DMS 273 (cell line): Measurements from ENCODE around the gene SKP1.
A peak's percentile ranks its signal among the peaks of the same experiment; 100 is the strongest.

Experiments
- DNase-seq: peaks from one replicate; lab custom pipeline; 2025; ENCODE audit not compliant: unreplicated experiment; lab: John Stamatoyannopoulos, UW

SKP1 gene

GRCh38 chr5:134113902-134114875, 62.6 kb downstream of the SKP1 start, which contains the start of gene TCF7:
TSS of gene TCF7 (plus strand) at chr5:134114681. CDS start at chr5:134114907, 226 bp downstream.
- DNase-seq = peak; percentile 94

- no peak for DNase-seq
These were observed 63.3 kb downstream of the SKP1 start for GRCh38 chr5:134113363-134113889.

GRCh38 chr5:134112726-134113362, 63.9 kb downstream of the SKP1 start:
- DNase-seq = no peak

- DNase-seq = peak; percentile 38
These were observed 64.8 kb downstream of the SKP1 start for GRCh38 chr5:134111741-134112647.

GRCh38 chr5:134110382-134110781, 66.4 kb downstream of the SKP1 start:
- peak; percentile 67 for DNase-seq

GRCh38 chr5:134107779-134108178, 69.0 kb downstream of the SKP1 start:
- no peak for DNase-seq

- no peak for DNase-seq
These were observed 69.6 kb downstream of the SKP1 start for GRCh38 chr5:134106991-134107701.

GRCh38 chr5:134103998-134104654, 72.6 kb downstream of the SKP1 start:
- no peak for DNase-seq

GRCh38 chr5:134103397-134103796, 73.4 kb downstream of the SKP1 start:
- DNase-seq = no peak

- peak; percentile 86 for DNase-seq
These were observed 74.9 kb downstream of the SKP1 start for GRCh38 chr5:134101686-134102439.

- no peak for DNase-seq
These were observed 76.3 kb downstream of the SKP1 start for GRCh38 chr5:134100283-134101091.

- no peak for DNase-seq
These were observed 76.8 kb downstream of the SKP1 start for GRCh38 chr5:134099939-134100282.

- DNase-seq = no peak
These were observed 77.4 kb downstream of the SKP1 start for GRCh38 chr5:134099288-134099872.
